ENCODE measurements around the gene SPART. TPM values are rescaled to one million over a fixed set of nuclear protein-coding genes. Genes with fewer than 3 reads are reported as not detected.

The SPART gene
- total and polyA plus RNA-seq, 9 of the 15 experiments (the other 6 are each of a cell fraction or from before 2014, with no cell fraction given), result 18.7 to 79.0 (median 41.0) TPM

DNA sequence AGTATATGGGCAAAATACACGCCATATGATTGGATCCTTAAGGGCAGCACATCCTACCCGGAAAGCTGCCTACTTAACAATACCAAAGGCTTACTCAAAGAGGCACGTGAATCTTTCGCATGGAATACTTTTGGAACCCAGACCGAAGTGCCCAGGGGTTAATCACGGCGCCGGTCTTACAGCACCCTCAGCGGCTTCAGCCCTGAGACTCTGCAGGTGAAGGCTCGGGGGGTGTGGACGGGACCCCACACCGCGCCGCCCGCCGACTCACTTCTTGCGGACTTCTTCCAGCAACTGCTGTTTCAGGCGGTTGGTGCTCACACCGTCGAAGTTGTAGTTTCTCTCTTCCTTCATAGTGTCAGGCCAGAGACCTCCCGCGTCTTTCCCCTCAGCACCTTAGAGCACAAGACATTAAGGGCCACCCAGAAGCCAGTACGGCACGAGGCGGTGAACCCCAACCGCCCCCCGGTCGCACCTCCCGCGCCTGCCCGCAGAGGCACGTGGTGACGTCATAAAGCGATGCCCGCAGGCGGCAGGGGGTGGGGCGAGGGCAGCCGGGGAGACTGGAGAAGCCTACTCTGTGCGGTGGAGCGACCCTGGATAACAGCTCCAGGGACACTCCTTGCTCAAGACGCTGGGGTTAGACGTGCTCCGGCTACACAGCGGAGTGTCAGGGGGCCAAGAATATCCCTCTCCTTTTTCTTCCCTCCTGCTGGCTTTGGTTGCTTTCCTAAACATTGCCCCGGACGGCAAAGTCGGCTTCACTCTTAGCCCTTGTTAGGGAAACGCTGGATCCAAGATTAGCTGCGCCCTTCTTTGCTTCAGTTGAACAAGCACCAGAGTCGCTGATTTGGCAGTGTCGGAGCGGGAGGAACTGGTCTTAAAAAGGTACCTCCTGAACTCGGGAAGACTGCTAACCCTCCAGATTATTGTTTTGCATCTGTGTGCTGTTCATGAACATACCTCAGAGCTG lies 48.5 kb downstream of the SPART start, which contains the start of gene CCDC169 (continued):
- TF ChIP-seq ZKSCAN1 (IDR thresholded peaks at IDR 0.05; ENCODE audit: low read depth, low read length), result peak; percentile 92
- no peak for TF ChIP-seq CHD1 (IDR thresholded peaks at IDR 0.05; ENCODE audit: low read length)
- no peak for TF ChIP-seq TSC22D4 (tag; IDR thresholded peaks at IDR 0.05)
- no peak for TF ChIP-seq MCM2 (IDR thresholded peaks at IDR 0.05; ENCODE audit: low read depth)
- TF ChIP-seq TEAD2 (tag; IDR thresholded peaks at IDR 0.05), result no peak
- peak; percentile 81 for TF ChIP-seq RBFOX2 (IDR thresholded peaks at IDR 0.05; ENCODE audit: low read depth, low read length)
- TF ChIP-seq ZBTB8A (IDR thresholded peaks at IDR 0.05; ENCODE audit: partially characterized antibody), result no peak
- no peak for TF ChIP-seq HNRNPUL1 (IDR thresholded peaks at IDR 0.05; ENCODE audit: low read length)
- no peak for TF ChIP-seq SNIP1 (IDR thresholded peaks at IDR 0.05; ENCODE audit: low read depth)
- no peak for TF ChIP-seq PHF21A (IDR thresholded peaks at IDR 0.05; ENCODE audit: borderline replicate concordance, low read depth)
- TF ChIP-seq, protein P1, sequence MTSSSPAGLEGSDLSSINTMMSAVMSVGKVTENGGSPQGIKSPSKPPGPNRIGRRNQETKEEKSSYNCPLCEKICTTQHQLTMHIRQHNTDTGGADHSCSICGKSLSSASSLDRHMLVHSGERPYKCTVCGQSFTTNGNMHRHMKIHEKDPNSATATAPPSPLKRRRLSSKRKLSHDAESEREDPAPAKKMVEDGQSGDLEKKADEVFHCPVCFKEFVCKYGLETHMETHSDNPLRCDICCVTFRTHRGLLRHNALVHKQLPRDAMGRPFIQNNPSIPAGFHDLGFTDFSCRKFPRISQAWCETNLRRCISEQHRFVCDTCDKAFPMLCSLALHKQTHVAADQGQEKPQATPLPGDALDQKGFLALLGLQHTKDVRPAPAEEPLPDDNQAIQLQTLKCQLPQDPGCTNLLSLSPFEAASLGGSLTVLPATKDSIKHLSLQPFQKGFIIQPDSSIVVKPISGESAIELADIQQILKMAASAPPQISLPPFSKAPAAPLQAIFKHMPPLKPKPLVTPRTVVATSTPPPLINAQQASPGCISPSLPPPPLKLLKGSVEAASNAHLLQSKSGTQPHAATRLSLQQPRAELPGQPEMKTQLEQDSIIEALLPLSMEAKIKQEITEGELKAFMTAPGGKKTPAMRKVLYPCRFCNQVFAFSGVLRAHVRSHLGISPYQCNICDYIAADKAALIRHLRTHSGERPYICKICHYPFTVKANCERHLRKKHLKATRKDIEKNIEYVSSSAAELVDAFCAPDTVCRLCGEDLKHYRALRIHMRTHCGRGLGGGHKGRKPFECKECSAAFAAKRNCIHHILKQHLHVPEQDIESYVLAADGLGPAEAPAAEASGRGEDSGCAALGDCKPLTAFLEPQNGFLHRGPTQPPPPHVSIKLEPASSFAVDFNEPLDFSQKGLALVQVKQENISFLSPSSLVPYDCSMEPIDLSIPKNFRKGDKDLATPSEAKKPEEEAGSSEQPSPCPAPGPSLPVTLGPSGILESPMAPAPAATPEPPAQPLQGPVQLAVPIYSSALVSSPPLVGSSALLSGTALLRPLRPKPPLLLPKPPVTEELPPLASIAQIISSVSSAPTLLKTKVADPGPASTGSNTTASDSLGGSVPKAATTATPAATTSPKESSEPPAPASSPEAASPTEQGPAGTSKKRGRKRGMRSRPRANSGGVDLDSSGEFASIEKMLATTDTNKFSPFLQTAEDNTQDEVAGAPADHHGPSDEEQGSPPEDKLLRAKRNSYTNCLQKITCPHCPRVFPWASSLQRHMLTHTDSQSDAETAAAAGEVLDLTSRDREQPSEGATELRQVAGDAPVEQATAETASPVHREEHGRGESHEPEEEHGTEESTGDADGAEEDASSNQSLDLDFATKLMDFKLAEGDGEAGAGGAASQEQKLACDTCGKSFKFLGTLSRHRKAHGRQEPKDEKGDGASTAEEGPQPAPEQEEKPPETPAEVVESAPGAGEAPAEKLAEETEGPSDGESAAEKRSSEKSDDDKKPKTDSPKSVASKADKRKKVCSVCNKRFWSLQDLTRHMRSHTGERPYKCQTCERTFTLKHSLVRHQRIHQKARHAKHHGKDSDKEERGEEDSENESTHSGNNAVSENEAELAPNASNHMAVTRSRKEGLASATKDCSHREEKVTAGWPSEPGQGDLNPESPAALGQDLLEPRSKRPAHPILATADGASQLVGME (CRISPR knock-in tag; IDR thresholded peaks at IDR 0.05), result no peak
- TF ChIP-seq HOXB6 (CRISPR knock-in tag; IDR thresholded peaks at IDR 0.05; ENCODE audit: borderline replicate concordance), result no peak
- no peak for TF ChIP-seq STAT5A (IDR thresholded peaks at IDR 0.05; ENCODE audit: borderline replicate concordance, low read length)
- TF ChIP-seq BRD4 (IDR thresholded peaks at IDR 0.05), result no peak
- no peak for TF ChIP-seq MCM3 (IDR thresholded peaks at IDR 0.05)
- TF ChIP-seq, protein P2, sequence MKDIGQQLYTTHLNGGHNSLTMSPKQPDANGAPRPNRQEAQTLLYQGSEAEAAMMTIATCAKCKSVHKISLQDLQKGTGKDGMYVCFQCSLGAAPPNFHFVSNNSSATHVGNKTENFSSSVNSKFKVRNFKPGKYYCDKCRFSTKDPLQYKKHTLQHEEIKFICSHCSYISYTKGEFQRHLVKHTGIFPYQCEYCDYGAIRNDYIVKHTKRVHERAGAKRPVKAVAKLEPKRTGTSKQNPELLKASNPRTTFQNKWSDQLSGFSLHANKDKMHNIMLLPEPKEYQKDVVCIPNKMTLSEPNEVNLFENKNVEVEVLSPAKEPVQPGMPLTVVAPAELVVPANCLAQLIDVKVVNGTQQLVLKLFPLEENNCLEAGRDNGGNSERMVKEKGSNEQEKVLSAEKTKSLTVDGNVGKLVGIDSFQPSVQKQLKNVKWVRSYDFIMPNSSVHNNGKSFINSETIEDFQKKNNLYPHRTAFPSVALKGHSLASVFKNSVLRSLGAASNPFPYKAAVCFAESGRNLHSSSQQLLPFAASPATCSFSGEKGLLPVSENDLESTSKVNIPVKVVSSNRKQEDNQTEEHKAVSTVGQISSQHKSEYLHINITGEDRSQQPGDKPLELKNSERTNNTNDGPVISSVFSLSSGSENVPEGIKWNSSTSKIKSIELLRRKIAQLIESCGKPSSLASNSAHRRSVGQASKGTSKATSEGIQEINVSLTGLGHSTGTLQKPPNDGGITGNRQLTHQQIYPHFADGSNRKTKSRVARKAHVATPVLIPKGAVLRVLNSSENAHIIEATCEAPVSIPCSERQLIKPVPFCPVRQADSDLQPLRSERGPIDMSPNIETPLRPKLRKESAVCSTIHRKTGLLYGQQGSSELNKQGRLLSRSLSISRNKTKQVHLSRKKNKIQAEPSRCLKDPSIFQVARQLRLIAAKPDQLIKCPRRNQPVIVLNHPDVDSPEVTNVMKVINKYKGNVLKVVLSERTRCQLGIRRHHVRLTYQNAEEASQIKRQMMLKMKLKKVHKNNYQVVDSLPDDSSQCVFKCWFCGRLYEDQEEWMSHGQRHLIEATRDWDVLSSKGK (CRISPR knock-in tag; IDR thresholded peaks at IDR 0.05), result no peak
- no peak for TF ChIP-seq DMBX1 (CRISPR knock-in tag; IDR thresholded peaks at IDR 0.05; ENCODE audit: borderline replicate concordance)
- TF ChIP-seq KDM4B (IDR thresholded peaks at IDR 0.05; ENCODE audit: borderline replicate concordance in 2 of 2, low read depth in 1 of 2), result no peak

Data from K562 (cell line).